Measurements from ENCODE around the gene ADAMTSL1.

ADAMTSL1 gene

DNA sequence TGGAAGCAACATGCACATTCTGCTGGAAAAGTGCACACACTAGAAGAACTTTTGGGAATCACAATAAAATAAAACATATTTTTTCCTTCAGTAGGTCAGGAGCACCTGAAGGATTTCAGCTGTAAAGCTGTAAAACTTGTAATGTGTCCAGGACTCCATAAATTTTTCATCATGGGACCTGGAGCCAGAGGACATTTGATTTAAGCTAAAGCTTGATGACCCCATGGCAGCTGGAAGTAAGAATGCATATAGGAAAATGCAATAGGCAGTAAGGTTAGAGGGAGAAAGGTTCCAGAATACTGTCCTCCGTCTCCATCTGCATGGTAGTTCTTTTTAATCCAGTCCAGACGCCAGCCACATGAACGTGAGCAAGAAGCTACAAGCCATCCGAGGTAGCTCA, 166.0 kb downstream of the ADAMTSL1 start:
- Histone ChIP-seq H3K27ac (replicated peaks) (no peak overlapping the region), H3K27me3 (ENCODE audit: insufficient read depth, poor library complexity, severe bottlenecking) (no peaks in the 10 kb centered on the region), H3K4me3 (replicated peaks; ENCODE audit: insufficient read depth, low read length) (no peak overlapping the region)
- DNase-seq (ENCODE audit: low read depth in 1 of 2, low spot score in 1 of 2) = no peak
- TF ChIP-seq CTCF (IDR thresholded peaks at IDR 0.05; ENCODE audit: insufficient read depth, low read length) (no peak), POLR2AphosphoS5 (IDR thresholded peaks at IDR 0.05; ENCODE audit: low read depth) (no peak), GABPA (IDR thresholded peaks at IDR 0.05; ENCODE audit: low read depth) (no peak), SPI1 (IDR thresholded peaks at IDR 0.05; ENCODE audit: borderline replicate concordance, low read depth) (no peak)
- TF ChIP-seq, protein P1, sequence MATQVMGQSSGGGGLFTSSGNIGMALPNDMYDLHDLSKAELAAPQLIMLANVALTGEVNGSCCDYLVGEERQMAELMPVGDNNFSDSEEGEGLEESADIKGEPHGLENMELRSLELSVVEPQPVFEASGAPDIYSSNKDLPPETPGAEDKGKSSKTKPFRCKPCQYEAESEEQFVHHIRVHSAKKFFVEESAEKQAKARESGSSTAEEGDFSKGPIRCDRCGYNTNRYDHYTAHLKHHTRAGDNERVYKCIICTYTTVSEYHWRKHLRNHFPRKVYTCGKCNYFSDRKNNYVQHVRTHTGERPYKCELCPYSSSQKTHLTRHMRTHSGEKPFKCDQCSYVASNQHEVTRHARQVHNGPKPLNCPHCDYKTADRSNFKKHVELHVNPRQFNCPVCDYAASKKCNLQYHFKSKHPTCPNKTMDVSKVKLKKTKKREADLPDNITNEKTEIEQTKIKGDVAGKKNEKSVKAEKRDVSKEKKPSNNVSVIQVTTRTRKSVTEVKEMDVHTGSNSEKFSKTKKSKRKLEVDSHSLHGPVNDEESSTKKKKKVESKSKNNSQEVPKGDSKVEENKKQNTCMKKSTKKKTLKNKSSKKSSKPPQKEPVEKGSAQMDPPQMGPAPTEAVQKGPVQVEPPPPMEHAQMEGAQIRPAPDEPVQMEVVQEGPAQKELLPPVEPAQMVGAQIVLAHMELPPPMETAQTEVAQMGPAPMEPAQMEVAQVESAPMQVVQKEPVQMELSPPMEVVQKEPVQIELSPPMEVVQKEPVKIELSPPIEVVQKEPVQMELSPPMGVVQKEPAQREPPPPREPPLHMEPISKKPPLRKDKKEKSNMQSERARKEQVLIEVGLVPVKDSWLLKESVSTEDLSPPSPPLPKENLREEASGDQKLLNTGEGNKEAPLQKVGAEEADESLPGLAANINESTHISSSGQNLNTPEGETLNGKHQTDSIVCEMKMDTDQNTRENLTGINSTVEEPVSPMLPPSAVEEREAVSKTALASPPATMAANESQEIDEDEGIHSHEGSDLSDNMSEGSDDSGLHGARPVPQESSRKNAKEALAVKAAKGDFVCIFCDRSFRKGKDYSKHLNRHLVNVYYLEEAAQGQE (IDR thresholded peaks at IDR 0.05; ENCODE audit: insufficient replicate concordance, low read depth) = no peak

DNA sequence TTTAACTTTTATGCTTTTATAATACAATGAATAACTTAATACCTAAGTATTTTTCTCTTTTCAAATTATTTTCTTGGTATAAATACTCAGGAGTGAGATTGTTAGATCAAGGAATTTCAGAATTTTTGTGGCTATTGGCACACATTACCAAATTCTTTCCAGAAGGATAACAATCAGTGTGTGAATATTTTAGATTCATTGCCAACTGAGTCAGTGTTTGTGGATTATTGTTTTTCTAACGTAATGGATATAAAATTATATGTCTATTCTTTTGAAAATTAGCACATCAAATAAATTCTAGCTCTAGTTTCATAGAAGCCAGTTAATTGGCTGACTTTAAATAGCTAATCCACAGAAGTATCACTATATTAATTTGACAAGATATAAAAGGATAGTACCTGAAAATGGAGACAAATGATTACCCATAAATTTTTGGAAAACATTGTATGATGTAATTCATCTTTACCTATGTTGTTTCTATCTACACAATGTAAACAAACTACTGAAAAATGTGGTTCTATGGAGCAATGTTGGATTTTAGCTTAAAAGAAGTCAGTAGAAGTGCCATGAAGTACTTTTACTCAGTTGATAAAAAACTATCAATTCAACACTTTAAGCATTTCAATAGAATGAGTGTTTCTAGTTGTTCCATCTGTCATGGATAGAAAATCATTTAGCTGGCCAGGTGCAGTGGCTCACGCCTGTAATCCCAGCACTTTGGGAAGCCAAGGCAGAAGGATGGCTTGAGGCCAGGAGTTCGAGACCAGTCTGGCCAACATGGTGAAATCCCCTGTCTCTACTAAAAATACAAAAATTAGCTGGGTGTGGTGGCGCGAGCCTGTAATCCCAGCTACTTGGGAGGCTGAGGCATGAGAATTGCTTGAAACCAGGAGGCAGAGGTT, 185.1 kb downstream of the ADAMTSL1 start:
- no peak overlapping the region for H3K4me3 ChIP-seq (replicated peaks; ENCODE audit: insufficient read depth, low read length)
- H3K27me3 ChIP-seq (ENCODE audit: insufficient read depth, poor library complexity, severe bottlenecking) = no peaks in the 10 kb centered on the region
- TF ChIP-seq POLR2AphosphoS5 (IDR thresholded peaks at IDR 0.05; ENCODE audit: low read depth) (no peak), GABPA (IDR thresholded peaks at IDR 0.05; ENCODE audit: low read depth) (no peak), CTCF (IDR thresholded peaks at IDR 0.05; ENCODE audit: insufficient read depth, low read length) (no peak), SPI1 (IDR thresholded peaks at IDR 0.05; ENCODE audit: borderline replicate concordance, low read depth) (no peak)
- TF ChIP-seq, protein P1 (IDR thresholded peaks at IDR 0.05; ENCODE audit: insufficient replicate concordance, low read depth) = no peak
- no peak overlapping the region for H3K27ac ChIP-seq (replicated peaks)
- DNase-seq (ENCODE audit: low read depth in 1 of 2, low spot score in 1 of 2) = no peak

DNA sequence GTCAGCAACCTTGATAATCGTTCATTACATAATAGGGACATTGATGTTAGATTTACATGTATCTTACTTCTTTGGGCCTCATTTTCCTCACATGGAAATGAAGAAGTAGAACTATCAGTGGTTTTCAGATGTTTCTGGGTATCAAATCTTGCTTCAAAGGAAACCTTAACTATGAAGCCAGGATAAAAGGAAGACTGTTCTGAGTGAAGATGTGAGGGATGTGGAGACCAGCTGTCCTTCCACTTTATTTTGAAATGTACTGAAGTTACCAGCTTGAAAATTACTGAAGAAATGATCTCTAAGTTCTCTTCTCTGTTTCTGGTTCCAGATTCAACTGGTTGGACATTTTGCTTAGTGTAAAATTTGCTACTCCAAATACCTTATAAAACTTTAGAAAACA, 186.0 kb downstream of the ADAMTSL1 start:
- Histone ChIP-seq H3K27me3 (ENCODE audit: insufficient read depth, poor library complexity, severe bottlenecking) (no peaks in the 10 kb centered on the region), H3K27ac (replicated peaks) (no peak overlapping the region), H3K4me3 (replicated peaks; ENCODE audit: insufficient read depth, low read length) (no peak overlapping the region)
- DNase-seq (ENCODE audit: low read depth in 1 of 2, low spot score in 1 of 2) = no peak
- TF ChIP-seq POLR2AphosphoS5 (IDR thresholded peaks at IDR 0.05; ENCODE audit: low read depth) = no peak
- no peak for TF ChIP-seq CTCF (IDR thresholded peaks at IDR 0.05; ENCODE audit: insufficient read depth, low read length)
- no peak for TF ChIP-seq SPI1 (IDR thresholded peaks at IDR 0.05; ENCODE audit: borderline replicate concordance, low read depth)
- TF ChIP-seq GABPA (IDR thresholded peaks at IDR 0.05; ENCODE audit: low read depth) = no peak
- TF ChIP-seq, protein P1 (IDR thresholded peaks at IDR 0.05; ENCODE audit: insufficient replicate concordance, low read depth) = no peak

Measured in HL-60 (cell line).